22Rv1 (cell line): ENCODE results near the gene CCM2.

Source experiments
- H3K27ac ChIP-seq: fragments of 450-650 bp; 2 replicates; pipeline ENCODE4 v1.5.1; 2017
- ZFX ChIP-seq: fragments of 450-650 bp; IDR thresholded peaks from 2 replicates; pipeline ENCODE4 v1.6.1; 2017; ENCODE audit warnings: antibody characterized with exemption, borderline replicate concordance
- TF ChIP-seq, protein P1 (sequence below): fragments of 450-650 bp; IDR thresholded peaks from 2 replicates; pipeline ENCODE4 v1.5.1; 2017; ENCODE audit warnings: mild to moderate bottlenecking

Gene CCM2

DNA sequence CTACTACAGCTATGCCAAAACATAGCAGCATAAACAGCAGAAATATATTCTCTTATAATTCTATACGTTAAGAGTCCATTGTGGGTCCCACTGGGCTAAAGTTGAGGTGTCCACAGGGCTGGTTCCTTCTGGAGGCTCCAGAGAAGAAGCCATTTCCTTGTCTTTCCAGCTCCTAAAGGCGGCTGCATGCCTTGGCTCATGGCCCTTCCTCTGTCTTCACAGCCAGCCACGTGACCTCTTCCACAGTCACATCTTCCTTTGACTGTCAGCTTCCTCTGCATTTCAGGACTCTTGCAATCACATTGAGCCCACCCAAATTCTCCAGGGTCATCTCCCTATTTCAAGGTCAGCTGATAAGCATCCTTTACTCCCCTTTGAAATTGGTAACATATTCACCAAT lies 71.5 kb downstream of the CCM2 start:
- TF ChIP-seq ZFX = no peak
- TF ChIP-seq, protein P1, sequence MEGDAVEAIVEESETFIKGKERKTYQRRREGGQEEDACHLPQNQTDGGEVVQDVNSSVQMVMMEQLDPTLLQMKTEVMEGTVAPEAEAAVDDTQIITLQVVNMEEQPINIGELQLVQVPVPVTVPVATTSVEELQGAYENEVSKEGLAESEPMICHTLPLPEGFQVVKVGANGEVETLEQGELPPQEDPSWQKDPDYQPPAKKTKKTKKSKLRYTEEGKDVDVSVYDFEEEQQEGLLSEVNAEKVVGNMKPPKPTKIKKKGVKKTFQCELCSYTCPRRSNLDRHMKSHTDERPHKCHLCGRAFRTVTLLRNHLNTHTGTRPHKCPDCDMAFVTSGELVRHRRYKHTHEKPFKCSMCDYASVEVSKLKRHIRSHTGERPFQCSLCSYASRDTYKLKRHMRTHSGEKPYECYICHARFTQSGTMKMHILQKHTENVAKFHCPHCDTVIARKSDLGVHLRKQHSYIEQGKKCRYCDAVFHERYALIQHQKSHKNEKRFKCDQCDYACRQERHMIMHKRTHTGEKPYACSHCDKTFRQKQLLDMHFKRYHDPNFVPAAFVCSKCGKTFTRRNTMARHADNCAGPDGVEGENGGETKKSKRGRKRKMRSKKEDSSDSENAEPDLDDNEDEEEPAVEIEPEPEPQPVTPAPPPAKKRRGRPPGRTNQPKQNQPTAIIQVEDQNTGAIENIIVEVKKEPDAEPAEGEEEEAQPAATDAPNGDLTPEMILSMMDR = no peak
- peak overlapping the region; percentile 12; the same call in 1 of the 2 replicates for H3K27ac ChIP-seq

DNA sequence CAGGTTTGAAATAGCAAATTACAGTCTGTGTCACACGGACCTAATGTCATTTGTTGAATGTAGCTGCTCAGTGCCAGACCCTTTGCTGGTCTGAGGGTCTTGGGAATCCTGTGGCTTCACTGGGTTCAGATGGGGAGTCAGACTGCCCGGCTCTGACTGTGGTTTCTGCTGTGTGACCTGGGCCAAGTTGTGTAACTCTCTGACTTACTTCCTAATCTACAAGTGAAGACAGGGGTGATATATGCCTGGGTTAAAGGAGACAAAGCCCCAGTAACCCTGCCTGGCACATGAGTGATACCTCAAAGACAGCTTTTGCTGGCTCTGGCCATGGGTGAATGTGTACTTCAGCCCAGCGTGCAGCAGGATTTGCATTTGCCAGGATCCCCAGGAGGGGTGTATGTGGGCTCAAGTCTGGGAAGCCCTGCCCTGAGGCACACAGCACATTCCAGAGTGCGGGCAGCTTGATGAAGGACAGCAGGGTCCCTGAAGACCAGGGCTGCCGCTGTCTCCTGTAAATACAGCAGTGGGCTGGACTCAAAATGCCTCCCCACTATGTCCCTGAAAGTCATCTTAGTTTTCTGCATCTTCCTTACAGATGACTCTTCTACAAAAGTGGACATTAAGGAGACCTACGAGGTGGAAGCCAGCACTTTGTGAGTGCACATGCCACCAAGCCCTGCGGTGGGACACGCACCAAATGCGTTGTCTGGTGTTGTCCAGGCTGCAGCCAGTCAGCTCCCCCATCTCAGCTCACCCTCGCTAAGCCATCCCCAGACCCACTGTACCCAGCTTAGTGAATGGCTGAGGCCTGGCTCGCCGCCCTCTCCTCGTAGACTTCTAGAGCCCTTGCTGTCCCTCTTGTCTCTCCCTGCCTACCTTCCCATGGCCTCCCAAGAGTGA lies 72.4 kb downstream of the CCM2 start:
- no peak for TF ChIP-seq ZFX
- TF ChIP-seq, protein P1 = no peak

DNA sequence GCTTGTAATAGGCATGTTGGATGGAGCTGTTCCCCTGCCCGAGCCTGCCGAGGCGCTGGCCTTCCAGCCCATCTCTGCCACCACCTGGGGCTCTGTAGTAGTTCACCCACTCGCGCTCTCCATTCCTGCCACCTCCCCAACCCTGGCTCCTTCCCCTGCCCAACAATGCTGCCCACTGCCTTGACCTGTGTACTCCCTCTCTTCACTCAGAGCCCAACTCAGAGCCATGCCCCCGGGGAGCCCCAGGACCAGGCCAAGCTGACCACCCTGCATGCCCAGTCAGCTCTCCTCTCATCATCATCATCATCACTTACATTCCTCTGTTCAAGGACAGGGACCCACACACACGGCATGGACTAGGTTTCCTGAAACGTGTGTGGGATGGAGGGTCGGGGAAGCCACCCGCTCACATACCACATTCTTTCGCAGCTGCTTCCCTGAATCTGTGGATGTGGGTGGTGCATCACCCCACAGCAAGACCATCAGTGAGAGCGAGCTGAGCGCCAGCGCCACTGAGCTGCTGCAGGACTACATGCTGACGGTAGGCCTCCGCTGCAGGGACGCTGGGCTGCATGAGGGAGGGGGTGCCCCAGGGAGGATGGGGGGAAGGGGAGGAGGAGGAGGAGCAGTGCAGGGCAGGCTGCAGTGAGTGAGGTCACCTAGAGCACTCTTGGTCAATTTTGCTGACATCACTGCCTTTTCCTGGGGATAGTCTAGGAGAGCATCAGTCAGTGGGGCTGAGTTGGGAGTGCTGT lies 73.2 kb downstream of the CCM2 start:
- peak overlapping the region; percentile 58 for H3K27ac ChIP-seq
- TF ChIP-seq, protein P1 = no peak
- TF ChIP-seq ZFX = no peak

More for the DNA sequence above, 72.4 kb downstream of the CCM2 start:
- H3K27ac ChIP-seq = peak overlapping the region; percentile 58

DNA sequence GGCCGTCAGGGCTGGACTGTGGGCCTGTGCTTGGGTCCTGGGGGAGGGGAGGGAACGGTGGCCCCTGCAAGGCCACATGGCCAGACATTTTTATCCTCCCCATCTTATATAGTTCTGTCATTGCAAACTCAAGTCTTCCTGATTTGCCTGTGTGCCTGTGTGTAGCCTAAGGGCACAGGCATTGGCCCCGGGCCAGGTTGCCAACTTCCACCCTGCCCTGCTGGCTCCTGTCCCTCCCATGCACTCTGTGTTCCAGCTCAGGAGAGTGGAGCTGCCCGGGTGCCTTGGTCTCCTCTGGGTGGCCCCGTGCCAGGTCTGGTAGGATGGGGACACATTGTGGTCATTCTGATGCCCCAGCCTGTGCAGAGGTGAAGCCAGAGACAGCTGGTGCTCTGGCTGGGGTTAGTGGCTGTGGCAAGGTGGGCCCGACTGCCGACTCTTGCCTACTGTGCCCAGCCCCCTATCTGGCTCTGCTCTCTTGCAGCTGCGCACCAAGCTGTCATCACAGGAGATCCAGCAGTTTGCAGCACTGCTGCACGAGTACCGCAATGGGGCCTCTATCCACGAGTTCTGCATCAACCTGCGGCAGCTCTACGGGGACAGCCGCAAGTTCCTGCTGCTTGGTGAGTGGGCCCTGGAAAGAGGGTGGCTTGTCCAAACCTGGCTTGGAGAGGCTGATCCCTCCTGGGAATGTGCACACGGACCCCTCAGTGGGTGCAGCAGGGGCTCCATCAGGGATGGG lies 74.0 kb downstream of the CCM2 start:
- no peak for TF ChIP-seq ZFX
- TF ChIP-seq, protein P1 = no peak
- peak overlapping the region; percentile 58 for H3K27ac ChIP-seq

DNA sequence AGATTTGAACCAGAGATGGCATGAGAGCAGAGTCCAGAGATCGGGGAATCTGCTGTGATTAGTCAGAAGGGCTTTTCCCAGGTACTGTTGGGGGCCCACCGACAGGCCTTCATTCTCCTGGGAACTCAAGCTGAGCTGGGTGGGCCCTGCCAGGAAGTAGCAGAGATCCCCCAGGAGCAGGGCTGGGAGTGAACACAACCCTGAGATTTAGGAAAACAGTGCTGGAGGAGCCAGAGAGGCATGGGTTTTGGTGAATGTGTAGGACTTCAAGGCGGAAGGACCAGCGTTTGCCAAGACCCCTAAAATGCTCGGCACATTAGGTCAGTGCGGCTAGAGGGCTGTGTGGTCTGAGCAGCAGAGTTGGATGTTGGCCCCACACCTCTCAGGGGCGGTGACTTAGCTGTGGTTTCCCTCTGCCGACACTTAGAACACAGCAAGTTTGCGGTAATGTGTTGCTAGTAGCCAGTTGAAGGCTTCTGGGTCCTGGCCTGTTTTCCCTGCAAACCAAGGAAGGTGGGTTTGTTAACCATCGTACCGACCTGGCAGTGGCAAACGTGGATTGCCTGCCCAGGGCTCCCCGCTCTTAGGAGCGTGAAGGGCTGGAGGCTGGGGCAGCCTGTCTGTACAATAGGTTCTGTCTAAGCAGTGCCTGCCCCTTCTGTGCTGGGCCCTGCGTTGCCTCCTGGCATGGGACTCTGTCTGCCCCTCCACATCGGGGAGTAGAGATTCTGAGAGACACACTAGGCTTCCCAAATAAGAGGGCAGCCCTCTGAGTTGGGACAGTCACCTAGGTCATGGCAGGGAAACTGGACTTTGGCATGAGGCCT lies 74.7 kb downstream of the CCM2 start:
- peak overlapping the region; percentile 58 for H3K27ac ChIP-seq
- no peak for TF ChIP-seq ZFX
- TF ChIP-seq, protein P1 = no peak

DNA sequence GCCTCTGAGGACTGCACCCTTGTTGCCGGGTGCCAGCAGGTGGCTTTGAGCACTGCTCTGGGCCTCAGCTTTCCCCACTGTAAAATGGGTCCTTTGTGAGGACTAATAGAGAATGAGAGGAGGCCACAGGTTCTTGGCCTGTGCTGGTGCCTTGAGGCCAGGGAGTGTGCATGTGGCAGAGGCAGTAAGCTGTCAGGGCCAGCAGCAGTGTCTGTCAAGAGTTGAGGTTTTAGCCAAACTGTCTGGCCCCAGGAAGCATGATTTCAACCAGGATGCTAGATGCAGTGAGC lies 75.3 kb downstream of the CCM2 start:
- no peak overlapping the region for H3K27ac ChIP-seq
- TF ChIP-seq, protein P1 = no peak
- no peak for TF ChIP-seq ZFX
